Hindlimb muscle (tissue), 1 donor: ENCODE results near the gene SLC22A23. TPM values are rescaled to one million over a fixed set of nuclear protein-coding genes. Genes with fewer than 3 reads are reported as not detected.

Source experiments
- DNase-seq: peaks from one replicate; pipeline ENCODE4 v3.0.0-alpha.2; 2013
- polyA plus RNA-seq: library from polyadenylated mRNA; unstranded; fragments of 120-200 nt; gene quantifications from one replicate; pipeline ENCODE4 v1.2.1, GENCODE V29; 2013; ENCODE audit not compliant: insufficient read length

The SLC22A23 gene
- polyA plus RNA-seq, 1 donor: 3.5 TPM

DNA sequence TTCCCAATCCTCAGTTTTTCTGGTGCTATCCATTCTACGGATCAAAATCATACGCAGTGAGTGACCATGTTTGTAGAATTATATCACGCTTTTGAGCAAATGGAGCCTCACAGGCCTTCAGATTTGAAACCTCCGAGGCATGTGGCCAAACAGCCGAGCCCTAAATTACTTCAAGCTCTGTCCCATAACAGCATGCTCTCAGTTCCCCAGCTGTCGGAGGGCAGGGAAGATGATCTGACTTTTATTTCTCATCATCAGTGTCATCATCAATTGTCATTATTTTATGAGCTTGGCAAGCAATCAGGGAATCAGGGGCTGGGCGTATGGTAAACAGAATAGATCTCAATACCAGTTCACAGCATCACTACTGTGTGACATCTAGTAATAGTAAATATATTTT is 124.9 kb downstream of the SLC22A23 start:
- DNase-seq: peak; percentile 29

GRCh38 chr6:3331494-3331893 is 125.4 kb downstream of the SLC22A23 start:
- DNase-seq: no peak

DNA sequence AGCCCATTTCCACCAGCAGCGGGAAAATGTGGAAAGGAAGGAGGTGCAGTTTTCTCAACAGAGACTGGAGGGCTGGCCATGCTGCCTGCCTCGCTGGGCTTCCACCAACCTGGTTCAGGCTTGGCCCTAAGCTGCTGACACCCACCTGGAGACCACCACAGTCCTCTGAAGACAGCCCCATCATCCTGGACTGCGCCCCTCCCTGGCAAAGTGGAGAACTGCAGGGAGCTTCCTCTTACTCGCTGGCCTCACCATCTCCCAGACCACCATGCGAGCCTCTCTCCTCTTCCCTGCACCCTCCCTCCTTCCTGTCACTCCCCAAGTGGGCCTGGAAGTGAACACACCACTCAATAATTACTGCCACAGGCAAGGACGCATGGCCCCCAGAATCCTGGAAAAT is 126.7 kb downstream of the SLC22A23 start:
- no peak for DNase-seq

DNA sequence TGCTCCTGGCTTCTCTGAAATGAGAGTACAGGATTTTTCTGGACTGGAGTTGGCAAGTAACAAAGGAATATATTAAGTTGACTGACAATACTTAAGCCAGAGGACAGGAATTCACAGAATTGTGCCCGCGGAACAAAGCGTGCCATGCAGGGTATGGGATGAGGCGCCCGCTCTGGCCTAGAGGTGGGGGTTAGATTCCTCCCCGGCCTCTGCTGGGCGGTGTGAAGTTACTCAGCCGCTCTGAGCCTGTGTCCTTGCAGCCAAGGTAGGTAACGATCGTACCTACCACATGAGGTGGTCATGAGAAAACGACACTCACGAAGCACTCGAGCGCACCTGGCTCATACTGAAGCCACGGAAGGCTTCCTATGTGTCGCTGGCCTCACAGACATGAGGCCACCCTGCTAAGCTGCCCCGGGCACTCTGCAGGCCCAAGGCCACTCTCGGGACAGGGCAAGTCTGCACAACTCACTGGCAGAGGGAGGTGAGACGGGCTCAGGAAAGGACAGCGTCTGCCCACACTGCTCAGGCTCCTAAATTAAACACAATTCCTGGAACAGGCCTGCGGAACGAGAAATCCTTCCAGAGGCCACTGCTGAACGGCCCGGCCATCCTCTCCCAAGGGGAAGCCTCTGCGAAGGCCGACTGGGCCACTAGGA is 127.3 kb downstream of the SLC22A23 start:
- DNase-seq: peak; percentile 16

DNA sequence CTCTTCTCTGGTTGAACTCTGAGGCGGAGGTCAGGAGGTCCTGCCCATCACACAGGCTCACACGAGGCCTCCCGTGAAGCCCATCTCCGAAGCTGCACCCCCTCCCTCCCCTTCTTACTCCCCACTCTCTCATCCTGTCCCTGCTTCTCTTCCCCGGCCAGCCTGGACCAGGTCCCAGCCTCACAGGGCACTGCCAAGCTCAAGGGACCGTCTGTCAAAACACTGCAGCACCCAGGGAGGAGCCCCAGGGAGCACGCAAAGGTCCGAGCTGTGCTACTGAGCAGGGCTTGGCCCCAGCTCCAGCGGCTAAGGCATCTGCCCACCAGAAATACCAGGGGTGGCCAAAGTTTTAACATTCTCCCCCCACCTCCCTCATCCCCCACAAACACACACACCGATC is 128.1 kb downstream of the SLC22A23 start:
- no peak for DNase-seq

DNA sequence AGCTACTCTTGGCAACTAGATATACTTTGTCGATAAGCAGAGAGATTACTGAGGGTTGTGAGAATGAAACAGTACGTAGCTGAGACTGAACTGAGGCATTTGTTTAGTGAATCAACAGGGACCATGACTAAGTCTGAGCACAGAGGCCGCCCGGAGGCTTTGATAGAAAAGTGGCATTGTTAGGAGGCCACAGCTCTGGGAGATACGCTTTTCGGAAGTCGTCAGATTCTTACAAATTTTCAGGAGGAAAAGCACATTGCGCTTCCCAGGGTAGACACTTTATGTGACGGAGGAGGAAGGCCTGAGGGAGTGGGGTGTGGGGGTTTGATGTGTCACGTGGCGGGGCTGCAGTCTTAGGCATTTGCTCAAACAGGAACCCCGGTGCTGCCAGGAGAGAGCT is 128.7 kb downstream of the SLC22A23 start:
- no peak for DNase-seq

DNA sequence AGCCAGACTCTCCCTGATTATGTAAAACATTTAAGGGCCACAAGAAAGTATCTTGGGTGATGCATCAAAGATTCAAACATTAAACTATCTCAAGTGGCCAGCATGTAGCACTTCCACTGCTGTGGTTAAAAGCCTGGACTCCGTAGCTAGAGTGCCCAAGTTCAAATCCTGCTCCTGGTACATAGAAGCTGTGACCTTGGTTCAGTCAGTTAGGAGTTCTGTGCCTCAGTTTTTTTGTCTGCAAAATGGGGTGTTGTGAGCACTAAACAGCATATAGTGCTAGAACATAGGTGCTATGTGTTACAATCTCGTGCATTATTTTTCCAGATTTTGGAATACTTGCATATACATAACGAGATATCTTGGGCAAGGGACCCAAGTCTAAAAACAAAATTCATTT is 129.4 kb downstream of the SLC22A23 start:
- DNase-seq: no peak

- no peak for DNase-seq
These were observed 129.9 kb downstream of the SLC22A23 start for GRCh38 chr6:3326981-3327380.

- no peak for DNase-seq
These were observed 130.5 kb downstream of the SLC22A23 start for GRCh38 chr6:3326184-3326971.

GRCh38 chr6:3325210-3325609 is 131.6 kb downstream of the SLC22A23 start:
- peak; percentile 43 for DNase-seq

GRCh38 chr6:3324262-3324942 is 132.4 kb downstream of the SLC22A23 start:
- no peak for DNase-seq

GRCh38 chr6:3323696-3324261 is 133.1 kb downstream of the SLC22A23 start:
- no peak for DNase-seq

- no peak for DNase-seq
These were observed 133.7 kb downstream of the SLC22A23 start for GRCh38 chr6:3323148-3323547.

DNA sequence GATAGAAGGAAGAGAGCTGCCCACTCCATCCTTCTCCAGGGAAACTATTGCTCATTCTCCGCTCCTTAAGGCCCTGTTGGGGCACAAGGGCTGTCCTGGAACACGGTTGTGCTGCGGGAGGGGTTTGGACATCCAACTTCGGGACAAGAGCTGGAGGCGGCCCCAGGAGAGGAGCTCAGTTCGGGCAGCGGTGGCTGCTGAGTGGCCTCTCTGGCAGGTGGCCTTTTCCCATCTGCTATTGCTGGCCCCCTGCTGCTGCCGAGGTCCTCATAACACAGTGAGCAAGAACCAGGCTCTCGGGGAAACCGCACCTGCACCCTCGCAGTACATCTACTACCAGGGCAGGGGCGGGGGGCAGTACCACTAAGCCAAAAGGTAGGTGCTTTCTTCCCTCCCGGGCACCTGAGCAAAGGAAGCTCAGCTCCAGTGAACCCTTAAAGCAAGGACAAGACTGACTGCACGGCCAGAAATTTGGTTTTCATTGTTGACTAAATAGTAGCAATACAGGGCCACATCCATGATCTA is 134.4 kb downstream of the SLC22A23 start:
- no peak for DNase-seq

DNA sequence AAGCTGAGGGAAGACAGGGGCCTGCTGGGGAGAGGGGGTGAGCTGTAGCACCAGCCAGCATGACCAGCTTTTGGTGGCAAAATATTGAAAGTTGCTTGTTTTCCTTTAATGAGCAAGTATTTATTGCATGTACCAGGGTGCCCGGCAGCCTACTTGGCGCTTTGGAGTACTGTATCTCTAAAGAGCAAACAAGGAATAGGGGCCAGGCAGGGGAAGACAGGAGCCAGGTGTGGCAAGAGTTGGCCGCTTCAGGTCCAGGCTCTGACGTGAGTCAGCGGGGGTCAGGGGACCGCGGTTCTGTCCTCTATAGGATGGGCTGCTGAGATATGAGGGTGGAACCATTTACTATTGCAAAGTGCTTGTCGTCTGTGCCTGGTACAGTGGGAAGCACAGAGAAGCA is 135.0 kb downstream of the SLC22A23 start:
- DNase-seq: no peak

DNA sequence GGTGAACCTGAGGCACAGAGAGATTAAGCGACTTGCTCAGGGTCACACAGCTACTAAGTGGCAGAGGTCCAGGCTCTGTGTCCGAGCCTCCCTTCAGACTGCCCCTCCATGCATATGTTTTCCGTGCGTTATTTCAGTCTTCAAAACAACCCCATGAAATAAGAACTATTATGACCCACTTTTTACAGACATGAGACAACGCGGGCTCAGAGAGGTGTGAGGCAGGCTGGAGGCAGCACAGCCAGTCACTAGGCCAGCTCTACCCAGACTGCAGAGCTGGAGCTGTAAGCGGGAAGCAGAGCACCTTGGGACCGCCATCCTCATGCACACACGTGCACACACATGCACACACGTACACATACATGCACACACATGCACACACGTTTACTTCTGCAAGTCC is 135.8 kb downstream of the SLC22A23 start:
- DNase-seq: no peak

DNA sequence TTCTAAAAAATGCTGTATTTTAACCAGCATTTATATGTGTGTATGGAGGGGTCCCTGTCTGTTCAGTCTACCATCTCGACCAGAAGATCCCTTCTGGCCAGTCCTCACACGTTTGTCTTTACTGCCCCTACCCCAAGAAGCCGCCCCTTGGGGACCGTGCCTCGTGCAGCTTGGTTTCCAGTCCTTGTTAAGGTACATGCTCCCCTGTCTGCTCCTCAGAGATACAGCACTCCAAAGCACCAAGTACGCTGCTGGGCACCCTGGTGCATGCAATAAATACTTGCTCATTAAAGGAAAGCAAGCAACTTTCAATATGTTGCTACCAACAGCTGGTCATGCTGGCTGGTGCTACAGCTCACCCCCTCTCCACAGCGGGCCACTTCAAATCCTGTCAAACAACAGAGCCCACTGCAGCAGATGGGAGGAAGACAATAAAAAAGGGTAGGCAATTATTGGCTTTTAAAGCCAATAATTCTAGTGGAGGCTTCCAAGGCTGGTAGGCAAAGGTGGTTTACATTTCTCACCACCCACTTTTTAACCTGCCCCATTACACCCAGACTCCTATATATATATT is 136.5 kb downstream of the SLC22A23 start:
- no peak for DNase-seq

GRCh38 chr6:3319610-3320200 is 137.1 kb downstream of the SLC22A23 start:
- no peak for DNase-seq

GRCh38 chr6:3318821-3319540 is 137.9 kb downstream of the SLC22A23 start:
- no peak for DNase-seq

DNA sequence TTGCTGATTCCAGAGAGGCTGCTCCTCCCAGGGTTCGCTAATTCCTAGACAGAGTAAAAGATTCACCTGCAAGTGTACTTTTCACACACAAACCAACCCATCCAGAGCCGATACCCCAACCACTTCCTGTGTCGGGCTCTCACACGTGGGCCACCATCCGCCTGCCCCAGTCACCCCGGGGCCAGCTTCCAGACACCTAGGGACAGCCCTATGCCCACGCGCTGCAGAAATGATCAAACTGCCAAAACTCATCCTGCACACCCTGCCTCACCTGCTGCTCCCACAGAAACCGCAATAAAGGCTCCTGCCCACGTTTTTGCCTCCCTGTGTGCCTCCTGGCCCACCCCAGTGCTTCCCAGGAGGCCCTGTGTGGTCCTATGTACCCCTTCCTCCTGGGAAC is 138.6 kb downstream of the SLC22A23 start:
- no peak for DNase-seq

DNA sequence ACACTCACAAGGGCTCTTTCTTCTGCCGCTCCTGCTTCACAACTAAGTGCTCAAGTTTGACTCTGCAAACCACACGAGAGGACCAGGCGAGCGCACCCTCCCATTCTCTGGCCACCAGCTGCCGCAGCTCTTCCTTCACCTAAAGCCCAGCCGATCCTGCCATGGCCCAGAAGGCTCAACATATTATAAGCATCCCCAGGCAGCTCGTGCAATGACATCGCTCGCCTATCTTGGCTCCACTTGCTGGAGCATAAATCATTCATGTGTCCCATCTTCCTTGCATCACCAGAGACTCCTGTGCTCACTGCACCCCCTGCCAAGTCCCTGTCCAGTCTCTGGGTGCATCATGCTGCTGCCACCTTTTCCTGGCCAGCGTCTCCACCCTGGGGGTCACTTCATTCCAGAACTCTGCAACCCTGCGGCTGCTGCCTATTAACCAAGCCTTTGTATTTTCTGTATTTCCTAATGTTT is 139.1 kb downstream of the SLC22A23 start:
- peak; percentile 15 for DNase-seq
